CD4-positive, alpha-beta T cell treated with Interleukin-1 beta for 1 hour (primary cell): ENCODE data around the gene ISLR.
"Not testable (repeated sequence)": the region's sequence is repeated elsewhere in the genome, so short reads cannot be mapped to it uniquely, and the experiment has no call there.

Experiments
- DNase-seq, 2 donors: peaks; one replicate each; pipeline ENCODE4 v3.0.0-alpha.2; 2020 to 2022

The ISLR gene

DNA sequence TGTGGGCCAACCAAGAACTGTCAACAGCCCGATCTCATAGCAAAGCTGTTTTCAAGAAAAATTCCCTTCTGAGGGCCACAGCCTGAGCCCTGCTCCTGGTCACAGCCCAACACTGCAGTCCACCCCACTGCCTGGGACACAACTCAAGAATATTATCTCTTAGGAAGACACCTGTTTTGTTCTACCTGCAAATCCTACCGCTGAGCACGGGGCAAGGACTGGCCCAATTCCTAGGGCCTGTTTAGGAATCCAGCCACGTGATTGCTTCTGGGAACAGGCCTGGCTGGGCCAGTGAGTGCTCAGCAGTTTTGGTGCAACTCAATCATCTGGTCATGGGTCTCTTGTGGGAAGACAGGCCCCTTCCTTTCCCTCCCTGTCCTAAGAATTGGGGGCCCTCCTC lies 34.9 kb upstream of the ISLR start:
- no peak for DNase-seq

DNA sequence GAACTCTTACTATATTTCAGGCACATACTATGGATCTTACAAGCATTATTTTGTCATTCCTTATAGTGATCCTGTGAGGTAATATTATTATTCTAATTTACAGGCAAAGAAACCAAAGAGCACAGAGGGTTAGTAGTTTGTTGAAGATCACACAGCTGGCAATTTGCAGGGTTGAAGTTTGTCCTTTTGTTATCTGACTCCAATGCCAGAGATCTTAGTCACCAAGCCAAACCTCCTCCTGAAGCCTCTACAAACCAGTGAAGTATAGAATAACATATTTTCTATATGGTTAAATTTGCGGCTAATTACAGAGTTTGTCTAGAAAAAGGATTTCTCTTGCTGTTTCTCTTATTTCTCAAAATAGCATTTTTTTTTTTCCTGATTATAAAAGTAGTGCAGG lies 31.9 kb upstream of the ISLR start:
- no peak for DNase-seq

DNA sequence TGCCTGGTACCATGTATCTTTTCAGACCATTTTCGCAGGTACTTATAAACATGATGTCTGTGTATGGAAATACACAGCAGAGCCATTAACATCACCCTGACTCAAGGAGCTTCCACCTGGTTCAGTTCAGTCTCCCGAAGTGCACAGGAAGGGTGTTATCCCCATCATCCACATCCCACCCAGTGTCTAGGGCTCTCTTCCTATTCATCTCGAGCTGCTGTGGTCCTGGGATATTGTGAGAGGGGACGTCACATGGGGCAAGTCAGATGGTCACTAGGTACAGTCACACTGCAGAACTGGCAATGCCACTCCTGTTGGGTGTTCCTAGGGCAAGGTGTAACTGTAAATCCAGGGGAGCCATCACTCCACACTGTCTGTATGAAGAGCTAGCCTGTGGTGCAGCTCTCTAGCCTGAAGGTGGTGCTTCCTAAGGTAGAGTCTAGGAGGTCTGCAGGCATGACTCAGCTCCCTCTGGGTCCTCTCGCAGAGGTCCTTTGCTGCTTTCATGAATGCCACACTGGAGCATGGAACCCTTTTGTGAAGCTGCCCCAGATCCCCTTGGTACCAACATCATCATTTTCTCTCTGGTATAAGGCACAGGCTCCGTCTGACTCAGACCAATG lies 29.2 kb upstream of the ISLR start:
- DNase-seq: no peak

DNA sequence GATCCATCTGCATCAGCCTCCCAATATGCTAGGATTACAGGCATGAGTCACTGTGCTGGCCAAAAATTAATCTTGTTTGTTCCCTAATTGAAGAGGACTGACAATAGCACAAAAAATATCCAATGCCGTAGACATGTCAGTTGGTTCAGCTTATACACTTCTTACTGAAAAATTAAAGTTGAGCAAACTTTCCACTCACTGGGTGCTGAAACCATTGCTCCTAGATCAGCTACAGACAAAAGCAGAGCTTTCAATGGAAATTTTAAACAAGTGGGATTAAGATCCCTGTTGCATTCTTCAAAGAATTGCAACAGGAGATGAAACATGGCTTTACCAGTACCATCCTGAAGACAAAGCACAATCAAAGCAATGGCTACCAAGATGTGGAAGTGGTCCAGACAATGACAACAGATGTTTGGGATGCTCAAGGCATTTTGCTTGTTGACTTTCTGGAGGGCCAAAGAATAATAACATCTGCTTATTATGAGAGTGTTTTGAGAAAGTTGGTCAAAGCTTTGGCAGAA lies 27.2 kb upstream of the ISLR start:
- no peak for DNase-seq

DNA sequence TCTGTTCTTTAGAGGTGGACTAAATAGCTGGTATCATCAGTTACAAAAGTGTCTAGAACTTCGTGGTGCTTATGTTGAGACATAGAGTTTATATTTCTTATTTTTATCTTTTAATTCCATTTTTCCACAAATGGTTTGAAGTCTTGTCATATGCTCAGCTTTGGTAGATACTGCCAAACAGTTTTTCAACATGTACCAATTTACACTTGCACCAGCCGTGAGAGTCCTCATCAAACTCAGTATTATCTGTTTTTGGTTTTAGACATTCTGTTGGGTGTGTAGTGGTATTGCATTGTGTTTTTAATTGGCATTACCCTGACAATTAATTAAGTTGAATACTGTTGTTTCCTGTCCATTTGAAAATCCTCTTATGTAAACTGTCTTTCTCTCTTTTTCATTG lies 26.5 kb upstream of the ISLR start:
- no peak for DNase-seq

DNA sequence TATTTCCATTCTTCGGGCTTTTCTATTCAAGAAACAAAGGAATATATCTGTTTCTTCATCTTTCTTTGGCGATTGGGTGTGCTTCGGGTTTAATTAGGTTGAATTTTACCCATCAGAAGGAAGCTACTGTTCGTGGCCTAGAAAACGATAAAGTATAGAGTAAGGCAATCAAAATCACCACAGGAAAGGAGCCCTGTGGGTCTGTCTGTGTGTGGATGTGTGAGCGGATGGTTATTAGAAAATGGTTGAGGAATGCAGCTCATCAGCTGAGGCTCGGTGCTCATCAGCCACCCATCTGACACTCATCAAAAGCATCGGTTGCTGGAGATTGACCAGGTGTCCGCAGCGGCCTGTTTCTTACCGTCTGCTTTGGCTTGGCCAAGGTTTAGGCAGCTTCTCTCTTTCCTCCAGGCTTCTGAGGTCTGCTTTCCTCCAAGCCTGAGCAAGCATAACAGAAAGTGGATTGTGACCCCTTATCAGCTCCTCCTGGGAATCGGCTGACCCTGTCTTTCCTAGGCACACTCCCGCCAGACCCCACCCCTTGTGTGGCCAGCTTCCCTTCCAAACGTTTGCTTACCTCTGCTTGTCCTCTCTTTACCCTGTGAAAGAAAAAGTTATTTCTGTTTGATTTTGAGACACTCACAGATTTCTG lies 17.6 kb upstream of the ISLR start:
- no peak for DNase-seq

GRCh38 chr15:74156678-74157411 lies 16.7 kb upstream of the ISLR start:
- DNase-seq: no peak

GRCh38 chr15:74157868-74158827 lies 15.4 kb upstream of the ISLR start:
- DNase-seq: no peak

GRCh38 chr15:74158855-74159650 lies 14.5 kb upstream of the ISLR start:
- no peak for DNase-seq

- no peak for DNase-seq
Observed at GRCh38 chr15:74159773-74160172, 13.7 kb upstream of the ISLR start.

DNA sequence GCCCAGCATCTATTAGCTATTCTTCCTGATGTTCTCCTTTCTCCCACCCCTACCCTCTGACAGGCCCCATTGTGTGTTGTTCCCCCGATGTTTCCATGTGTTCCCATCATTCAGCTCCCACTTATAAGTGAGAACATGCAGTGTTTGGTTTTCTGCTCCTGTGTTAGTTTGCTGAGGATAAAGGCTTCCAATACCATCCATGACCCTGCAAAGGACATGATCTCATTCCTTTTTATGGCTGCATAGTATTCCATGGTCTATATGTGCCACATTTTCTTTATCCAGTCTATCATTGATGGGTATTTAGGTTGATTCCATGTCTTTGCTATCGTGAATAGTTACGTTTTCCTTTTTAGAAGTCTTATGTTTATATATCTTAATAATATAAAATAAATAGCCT lies 13.1 kb upstream of the ISLR start:
- not testable (repeated sequence) for DNase-seq

GRCh38 chr15:74162195-74162536 lies 11.3 kb upstream of the ISLR start:
- DNase-seq: not testable (repeated sequence)

- DNase-seq: no peak
Observed at GRCh38 chr15:74165461-74165860, 8.0 kb upstream of the ISLR start.

DNA sequence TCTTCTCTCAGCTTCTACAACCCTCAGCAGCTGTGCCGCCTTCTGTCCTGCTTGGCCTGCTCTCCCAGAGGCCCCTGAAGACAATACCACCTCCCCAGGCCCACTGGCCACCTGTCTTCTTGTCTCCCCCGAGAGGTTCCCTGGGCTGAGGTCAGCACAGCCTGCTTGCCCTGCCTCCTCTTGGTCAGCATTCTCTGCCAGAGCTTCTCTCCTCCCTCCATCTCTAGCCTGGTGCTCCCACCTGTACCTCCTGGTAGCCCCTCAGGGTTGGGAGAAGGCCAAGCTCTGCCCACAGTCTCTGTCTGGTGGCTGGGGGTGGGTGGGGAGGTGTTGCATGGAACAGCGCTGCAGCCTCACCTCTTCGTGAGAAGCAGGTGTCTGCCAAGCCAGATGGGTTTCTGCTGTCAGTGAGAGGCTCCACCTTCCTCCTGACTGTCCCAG lies 5.6 kb upstream of the ISLR start:
- no peak for DNase-seq

DNA sequence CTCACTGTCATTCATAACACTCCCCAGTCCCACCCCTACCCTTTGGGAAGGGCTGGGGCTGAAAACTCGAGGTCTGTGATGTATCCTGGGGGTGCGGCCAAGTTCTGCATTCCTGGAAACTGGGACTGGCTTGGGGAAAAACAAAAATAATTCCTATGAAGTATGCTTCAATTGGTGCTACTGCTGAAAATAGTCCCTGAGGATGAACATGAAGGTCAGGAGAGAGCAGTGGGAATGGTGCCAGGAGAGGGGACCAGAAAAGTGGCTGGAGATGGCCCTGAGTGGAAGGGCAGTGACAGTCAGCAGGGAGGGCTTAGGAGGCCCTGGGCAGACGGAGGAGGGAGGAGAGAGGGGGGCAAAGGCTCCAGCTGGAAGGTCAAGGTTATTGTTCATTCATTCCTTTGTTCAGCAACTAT lies 4.8 kb upstream of the ISLR start:
- no peak for DNase-seq

GRCh38 chr15:74170071-74170844 lies 3.3 kb upstream of the ISLR start:
- DNase-seq: no peak

DNA sequence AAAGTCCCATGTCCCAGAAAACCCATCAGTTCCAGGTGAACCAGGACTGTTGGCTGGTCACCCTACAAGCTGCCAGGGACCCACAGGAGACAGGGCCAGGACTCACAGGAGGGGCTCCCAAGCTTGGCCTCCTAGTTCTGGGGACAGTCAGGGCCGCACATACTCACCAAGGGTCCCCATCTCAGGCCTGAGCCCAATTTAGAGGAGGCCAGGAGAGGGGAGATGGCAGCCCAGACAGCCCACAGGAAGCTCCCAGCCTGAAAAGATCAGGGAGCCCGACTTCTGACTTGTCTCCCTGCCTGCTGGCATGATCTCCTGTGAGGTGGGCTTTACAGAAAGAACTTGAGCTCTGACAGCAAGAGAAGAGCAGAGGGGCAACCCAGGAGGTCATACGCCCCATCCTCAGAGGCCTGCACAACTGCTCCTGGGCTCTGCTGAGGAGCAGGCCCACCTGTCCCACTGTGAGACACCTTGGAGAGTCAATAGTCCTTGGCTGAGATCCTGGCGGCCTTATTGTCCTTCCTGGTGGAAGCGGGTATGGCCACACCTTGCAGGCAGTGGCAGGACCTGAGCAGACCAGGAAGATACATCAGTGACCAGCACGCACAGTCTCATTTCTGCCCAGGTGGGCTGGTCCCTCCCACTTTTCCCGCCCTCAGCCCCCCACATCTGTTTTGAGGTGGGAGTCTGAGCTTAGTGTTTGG lies 2.5 kb upstream of the ISLR start:
- no peak for DNase-seq

DNA sequence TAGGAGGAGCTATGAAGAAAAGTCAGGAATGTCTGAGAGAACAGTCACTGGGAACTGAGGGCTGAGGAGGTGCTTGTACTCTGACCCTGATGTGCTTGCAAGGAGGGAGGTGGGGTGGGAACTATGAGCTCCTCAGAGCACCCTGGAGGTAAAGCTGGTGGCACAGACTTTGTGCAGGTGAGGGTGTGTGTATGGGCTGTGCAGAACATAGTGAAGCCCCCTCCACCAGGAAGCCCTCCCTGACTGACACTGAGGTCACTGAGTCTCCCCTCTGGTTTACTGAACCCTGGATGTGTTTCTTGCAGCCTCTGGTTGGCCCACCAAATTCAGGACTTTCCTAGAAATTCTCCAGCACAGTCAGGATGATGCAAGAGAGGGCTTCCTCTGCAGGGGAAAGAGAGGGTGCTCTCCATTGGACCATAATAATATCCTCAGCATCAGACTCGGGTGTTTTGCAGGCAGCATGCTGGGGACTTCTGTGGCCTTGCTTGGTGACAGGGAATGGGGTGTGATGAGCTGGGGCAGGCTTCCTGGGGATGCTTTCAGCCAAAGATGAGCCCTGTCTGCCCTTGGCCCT lies 1.5 kb upstream of the ISLR start:
- no peak for DNase-seq

DNA sequence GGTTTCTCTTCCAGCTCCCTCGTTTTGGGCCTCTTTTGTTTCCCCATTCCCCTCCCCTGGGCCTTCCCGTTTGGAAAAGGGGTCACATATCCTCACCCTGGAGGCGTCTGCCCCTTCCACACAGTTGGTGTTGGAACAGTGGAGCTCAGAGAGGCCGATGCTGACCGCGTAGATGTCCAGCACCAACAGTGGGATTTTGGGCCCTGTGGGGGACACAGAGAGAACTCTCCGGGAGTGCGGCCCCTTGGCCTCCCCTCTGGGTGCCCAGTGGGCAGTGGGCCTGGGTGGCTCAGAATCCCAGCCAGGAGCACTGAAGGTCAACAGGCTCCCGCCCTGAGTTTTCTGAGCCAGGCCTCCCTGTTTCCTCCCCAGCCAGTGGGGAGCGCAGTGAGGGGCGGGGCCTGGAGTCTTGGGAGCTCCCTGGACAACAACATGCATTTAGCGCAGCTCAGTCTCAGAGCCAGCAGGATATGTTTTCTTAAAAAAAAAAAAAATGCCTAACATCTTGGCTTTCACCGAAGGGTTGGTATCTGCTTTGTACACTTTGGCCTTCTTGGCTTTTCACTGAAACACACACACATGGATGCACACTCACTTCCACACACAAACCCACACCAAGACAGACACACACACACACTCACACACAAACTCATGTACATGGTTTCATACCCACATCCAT lies 670 bp upstream of the ISLR start:
- DNase-seq: no peak
